ENCODE results near the gene CFAP221. TPM values are rescaled to one million over a fixed set of nuclear protein-coding genes. Genes with fewer than 3 reads are reported as not detected.
A peak's percentile ranks its signal among the peaks of the same experiment; 100 is the strongest.

The CFAP221 gene
- total RNA-seq, 1 donor from 2014 or later: 1.0 TPM

DNA sequence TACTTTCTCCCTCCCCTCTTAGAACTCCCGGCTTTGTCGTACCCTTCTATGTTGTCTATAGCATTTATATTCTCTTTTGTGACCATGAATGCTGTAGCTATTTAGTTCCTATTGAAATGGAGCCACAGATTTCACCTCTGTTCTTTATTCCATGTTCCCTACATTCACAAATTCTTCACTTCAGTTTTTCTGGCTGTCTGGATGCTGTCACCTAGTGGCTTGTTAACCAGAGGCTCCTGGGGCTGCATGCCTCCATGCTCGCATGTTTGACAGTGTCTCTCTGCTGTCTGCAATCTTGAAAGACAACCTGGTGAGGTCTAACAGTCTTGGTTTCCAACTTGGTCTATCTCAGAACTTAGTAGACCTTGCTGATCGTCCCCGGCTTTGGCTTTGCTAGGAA lies 48.2 kb downstream of the CFAP221 start:
- TF ChIP-seq, protein P1, sequence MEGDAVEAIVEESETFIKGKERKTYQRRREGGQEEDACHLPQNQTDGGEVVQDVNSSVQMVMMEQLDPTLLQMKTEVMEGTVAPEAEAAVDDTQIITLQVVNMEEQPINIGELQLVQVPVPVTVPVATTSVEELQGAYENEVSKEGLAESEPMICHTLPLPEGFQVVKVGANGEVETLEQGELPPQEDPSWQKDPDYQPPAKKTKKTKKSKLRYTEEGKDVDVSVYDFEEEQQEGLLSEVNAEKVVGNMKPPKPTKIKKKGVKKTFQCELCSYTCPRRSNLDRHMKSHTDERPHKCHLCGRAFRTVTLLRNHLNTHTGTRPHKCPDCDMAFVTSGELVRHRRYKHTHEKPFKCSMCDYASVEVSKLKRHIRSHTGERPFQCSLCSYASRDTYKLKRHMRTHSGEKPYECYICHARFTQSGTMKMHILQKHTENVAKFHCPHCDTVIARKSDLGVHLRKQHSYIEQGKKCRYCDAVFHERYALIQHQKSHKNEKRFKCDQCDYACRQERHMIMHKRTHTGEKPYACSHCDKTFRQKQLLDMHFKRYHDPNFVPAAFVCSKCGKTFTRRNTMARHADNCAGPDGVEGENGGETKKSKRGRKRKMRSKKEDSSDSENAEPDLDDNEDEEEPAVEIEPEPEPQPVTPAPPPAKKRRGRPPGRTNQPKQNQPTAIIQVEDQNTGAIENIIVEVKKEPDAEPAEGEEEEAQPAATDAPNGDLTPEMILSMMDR (IDR thresholded peaks at IDR 0.05; ENCODE audit: borderline replicate concordance): peak; percentile 32
- H3K27me3 ChIP-seq (ENCODE audit: low read depth): no peaks in the 10 kb centered on the region
- no peak overlapping the region for H3K27ac ChIP-seq (replicated peaks)
- H3K9me3 ChIP-seq (replicated peaks): no peaks in the 10 kb centered on the region
- H3K4me1 ChIP-seq: peaks cover 42% of the 10 kb centered on the region
- no peak overlapping the region for H3K4me3 ChIP-seq
- DNase-seq: no peak
- intact Hi-C loops (cut with micrococcal nuclease): no loop called here
- H3K36me3 ChIP-seq: no peaks in the 10 kb centered on the region

DNA sequence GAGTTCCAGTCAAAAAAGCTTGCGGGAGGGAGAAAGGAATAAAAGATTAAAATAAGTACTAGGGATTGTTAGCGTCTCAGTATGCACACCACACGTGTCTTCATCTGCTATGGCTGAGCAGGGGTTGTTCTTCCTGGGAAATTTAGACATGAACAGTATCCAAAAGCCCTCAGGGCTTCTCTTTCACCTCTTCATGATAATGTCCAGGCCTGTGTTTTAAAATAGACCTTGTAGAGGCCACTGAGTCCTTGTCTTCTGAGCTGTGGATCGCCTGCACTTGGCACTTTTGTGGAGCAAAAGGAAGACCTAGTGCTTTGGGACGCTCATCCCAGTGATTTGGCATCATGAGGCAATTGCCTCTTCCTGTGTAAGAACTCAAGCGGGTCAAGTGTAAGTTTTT lies 52.4 kb downstream of the CFAP221 start:
- no peaks in the 10 kb centered on the region for H3K36me3 ChIP-seq
- TF ChIP-seq, protein P1 (IDR thresholded peaks at IDR 0.05; ENCODE audit: borderline replicate concordance): no peak
- no peaks in the 10 kb centered on the region for H3K9me3 ChIP-seq (replicated peaks)
- DNase-seq: no peak
- no peaks in the 10 kb centered on the region for H3K27me3 ChIP-seq (ENCODE audit: low read depth)
- H3K4me1 ChIP-seq: peaks cover 53% of the 10 kb centered on the region
- intact Hi-C loops (cut with micrococcal nuclease): no loop called here
- H3K4me3 ChIP-seq: no peak overlapping the region
- H3K27ac ChIP-seq (replicated peaks): peak overlapping the region; percentile 84

DNA sequence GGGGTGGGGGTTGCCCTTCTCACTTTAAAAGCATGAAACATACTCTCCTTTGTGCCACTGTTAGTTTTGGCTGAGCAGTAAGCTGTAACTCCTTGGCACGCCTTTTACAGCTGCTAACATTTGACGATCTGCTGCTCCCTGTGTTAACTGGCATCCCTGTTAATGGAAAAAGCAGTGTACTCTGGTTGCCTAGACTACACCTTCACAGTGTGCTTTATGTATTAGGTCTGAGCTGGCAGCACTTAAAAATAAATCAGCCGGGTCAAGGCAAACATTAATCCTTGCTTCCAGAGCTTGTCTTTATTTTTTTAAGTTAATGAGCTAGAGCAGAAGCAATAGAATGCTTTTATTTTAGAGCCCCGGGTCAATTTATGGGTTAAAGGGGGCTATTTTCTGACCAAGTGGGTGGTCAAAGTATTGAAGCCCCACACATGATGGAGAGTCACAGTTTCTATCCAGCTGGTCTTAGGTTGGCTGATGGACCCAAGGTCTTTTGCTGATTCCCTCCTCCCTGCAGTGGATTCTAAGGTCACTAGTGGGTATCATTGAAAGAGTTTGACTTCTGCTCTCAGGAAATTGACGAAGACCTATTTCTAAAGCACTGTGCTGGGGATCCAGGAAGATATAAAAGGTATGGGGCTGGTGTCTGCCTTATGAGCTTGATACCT lies 54.5 kb downstream of the CFAP221 start:
- peak overlapping the region; percentile 84 for H3K27ac ChIP-seq (replicated peaks)

DNA sequence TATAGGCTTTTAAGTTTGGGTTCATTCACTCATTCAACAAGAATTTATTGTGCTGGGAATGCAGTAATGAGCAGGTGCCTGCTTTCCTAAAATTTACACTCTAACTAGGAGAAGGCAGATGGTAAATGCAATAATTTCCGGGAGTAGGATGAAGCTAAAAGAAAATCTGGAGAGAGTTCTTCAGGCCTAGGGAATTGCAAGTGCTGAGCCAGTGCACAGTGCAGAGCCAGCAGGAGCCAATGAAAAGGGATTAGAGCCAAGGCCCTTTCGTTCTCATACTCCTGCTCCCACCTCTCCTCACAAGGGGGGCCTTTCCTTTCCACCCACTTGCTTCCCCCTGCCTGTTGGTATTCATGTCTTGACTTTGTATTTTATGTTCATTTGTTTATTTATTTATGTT lies 55.1 kb downstream of the CFAP221 start:
- Histone ChIP-seq H3K27ac (replicated peaks) (peak overlapping the region; percentile 84), H3K4me1 (peaks cover 45% of the 10 kb centered on the region), H3K36me3 (no peaks in the 10 kb centered on the region), H3K4me3 (no peak overlapping the region), H3K27me3 (ENCODE audit: low read depth) (no peaks in the 10 kb centered on the region), H3K9me3 (replicated peaks) (no peaks in the 10 kb centered on the region)
- TF ChIP-seq, protein P1 (IDR thresholded peaks at IDR 0.05; ENCODE audit: borderline replicate concordance): no peak
- no peak for DNase-seq
- intact Hi-C loops (cut with micrococcal nuclease): no loop called here

More for the DNA sequence above, 54.5 kb downstream of the CFAP221 start:
- TF ChIP-seq, protein P1 (IDR thresholded peaks at IDR 0.05; ENCODE audit: borderline replicate concordance): no peak
- DNase-seq: no peak
- H3K4me1 ChIP-seq: peaks cover 45% of the 10 kb centered on the region
- intact Hi-C loops (cut with micrococcal nuclease): no loop called here
- no peaks in the 10 kb centered on the region for H3K9me3 ChIP-seq (replicated peaks)
- H3K4me3 ChIP-seq: no peak overlapping the region
- H3K36me3 ChIP-seq: no peaks in the 10 kb centered on the region
- H3K27me3 ChIP-seq (ENCODE audit: low read depth): no peaks in the 10 kb centered on the region

DNA sequence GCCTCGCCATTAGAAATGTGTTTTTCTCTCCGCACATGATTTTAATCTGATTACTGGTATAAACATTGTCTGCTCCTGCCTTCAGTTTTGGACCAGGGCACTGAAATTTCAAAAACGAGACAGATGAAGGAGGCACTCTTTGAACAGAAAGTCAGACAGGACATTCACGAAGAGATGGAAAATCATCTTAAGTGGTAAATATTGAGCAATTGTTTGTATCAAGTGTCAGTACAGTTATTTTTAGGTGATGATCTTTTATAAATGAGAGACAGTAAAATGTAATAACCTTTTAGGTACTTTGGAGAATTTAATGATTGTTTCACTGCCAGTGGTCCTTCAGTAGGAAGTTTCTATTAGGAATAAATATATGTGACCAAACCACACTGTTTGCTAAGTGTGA lies 60.8 kb downstream of the CFAP221 start:
- no peaks in the 10 kb centered on the region for H3K36me3 ChIP-seq
- H3K4me1 ChIP-seq: no peaks in the 10 kb centered on the region
- H3K9me3 ChIP-seq (replicated peaks): no peaks in the 10 kb centered on the region
- intact Hi-C loops (cut with micrococcal nuclease): no loop called here
- TF ChIP-seq, protein P1 (IDR thresholded peaks at IDR 0.05; ENCODE audit: borderline replicate concordance): no peak
- no peak overlapping the region for H3K27ac ChIP-seq (replicated peaks)
- peaks cover 4% of the 10 kb centered on the region for H3K27me3 ChIP-seq (ENCODE audit: low read depth)
- no peak overlapping the region for H3K4me3 ChIP-seq
- DNase-seq: no peak

Measured in left ventricle myocardium inferior (tissue), 1 donor.